KMS-11 (cell line): ENCODE results near the gene NYNRIN.

Experiments
- H2AFZ ChIP-seq: fragments of 200-600 bp; sonication (generic); 2 replicates; pipeline ENCODE4 v1.6.1; 2016; ENCODE audit warnings: antibody characterized with exemption, mixed run types, low read depth
- H3K27ac ChIP-seq: fragments of 200-600 bp; sonication (generic); 2 replicates; pipeline ENCODE4 v1.6.1; 2016; ENCODE audit warnings: mild to moderate bottlenecking, mixed run types
- H3K27me3 ChIP-seq: fragments of 200-600 bp; sonication (generic); 2 replicates; pipeline ENCODE4 v1.6.1; 2017; ENCODE audit warnings: mild to moderate bottlenecking, low read depth, mixed run types, moderate library complexity; ENCODE audit not compliant: insufficient read depth
- H3K36me3 ChIP-seq: fragments of 200-600 bp; sonication (generic); 2 replicates; pipeline ENCODE4 v1.6.1; 2017; ENCODE audit warnings: mild to moderate bottlenecking, mixed run types; ENCODE audit not compliant: insufficient read depth
- H3K4me1 ChIP-seq: fragments of 200-600 bp; sonication (generic); 2 replicates; pipeline ENCODE4 v1.6.1; 2016; ENCODE audit warnings: mild to moderate bottlenecking, low read depth, mixed run types; ENCODE audit not compliant: poor library complexity, severe bottlenecking
- H3K4me2 ChIP-seq: fragments of 200-600 bp; sonication (generic); 2 replicates; pipeline ENCODE4 v1.7.0; 2016; ENCODE audit warnings: mild to moderate bottlenecking, mixed run types
- H3K4me3 ChIP-seq: fragments of 200-600 bp; sonication (generic); IDR thresholded peaks from 2 replicates; pipeline ENCODE4 v1.6.1; 2017; ENCODE audit warnings: low read depth, low read length, mixed read lengths; ENCODE audit not compliant: insufficient read depth
- H3K79me2 ChIP-seq: fragments of 200-600 bp; sonication (generic); 2 replicates; pipeline ENCODE4 v1.6.1; 2016; ENCODE audit warnings: low read depth, mixed run types; ENCODE audit not compliant: insufficient read depth
- H3K9ac ChIP-seq: fragments of 200-600 bp; sonication (generic); 2 replicates; pipeline ENCODE4 v1.6.1; 2016; ENCODE audit warnings: mild to moderate bottlenecking, mixed run types
- H4K20me1 ChIP-seq: fragments of 200-600 bp; sonication (generic); 2 replicates; pipeline ENCODE4 v1.6.1; 2016; ENCODE audit warnings: mild to moderate bottlenecking, mixed run types; ENCODE audit not compliant: insufficient read depth
- CTCF ChIP-seq: fragments of 200-600 bp; sonication (generic); conservative IDR thresholded peaks from 2 replicates; pipeline ENCODE4 v1.6.1; 2017; ENCODE audit warnings: low read depth, mild to moderate bottlenecking, antibody characterized with exemption, low read length, moderate library complexity, mixed read lengths

The NYNRIN gene

GRCh38 chr14:24437736-24438067 is 38.9 kb downstream of the NYNRIN start:
- Histone ChIP-seq H2AFZ (no peak overlapping the region), H3K4me1 (peaks cover 14% of the 10 kb centered on the region), H3K27me3 (no peaks in the 10 kb centered on the region), H3K4me2 (no peak overlapping the region), H3K9ac (no peak overlapping the region), H3K27ac (no peak overlapping the region), H3K79me2 (no peaks in the 10 kb centered on the region), H3K4me3 (no peak overlapping the region), H4K20me1 (no peaks in the 10 kb centered on the region), H3K36me3 (no peaks in the 10 kb centered on the region)
- no peak for TF ChIP-seq CTCF

GRCh38 chr14:24438223-24439097 is 39.7 kb downstream of the NYNRIN start:
- no peak for TF ChIP-seq CTCF
- Histone ChIP-seq H4K20me1 (no peaks in the 10 kb centered on the region), H2AFZ (no peak overlapping the region), H3K4me2 (no peak overlapping the region), H3K27me3 (no peaks in the 10 kb centered on the region), H3K4me3 (no peak overlapping the region), H3K4me1 (peaks cover 16% of the 10 kb centered on the region), H3K36me3 (no peaks in the 10 kb centered on the region), H3K79me2 (no peaks in the 10 kb centered on the region; the same call in 1 of the 2 replicates), H3K9ac (no peak overlapping the region), H3K27ac (no peak overlapping the region)

- TF ChIP-seq CTCF, result no peak
- Histone ChIP-seq H4K20me1 (no peaks in the 10 kb centered on the region), H3K36me3 (no peaks in the 10 kb centered on the region), H2AFZ (no peak overlapping the region), H3K27ac (no peak overlapping the region), H3K27me3 (no peaks in the 10 kb centered on the region), H3K9ac (no peak overlapping the region), H3K4me3 (no peak overlapping the region), H3K79me2 (no peaks in the 10 kb centered on the region; the same call in 1 of the 2 replicates), H3K4me2 (no peak overlapping the region), H3K4me1 (peaks cover 17% of the 10 kb centered on the region)
Observed at GRCh38 chr14:24439257-24439656, 40.5 kb downstream of the NYNRIN start.

- H3K4me2 ChIP-seq, result no peak overlapping the region
- no peaks in the 10 kb centered on the region for H3K36me3 ChIP-seq
Observed at GRCh38 chr14:24439830-24440605, 41.2 kb downstream of the NYNRIN start.

More at GRCh38 chr14:24439830-24440605, 41.2 kb downstream of the NYNRIN start:
- Histone ChIP-seq H2AFZ (no peak overlapping the region), H4K20me1 (no peaks in the 10 kb centered on the region), H3K4me1 (peaks cover 17% of the 10 kb centered on the region), H3K27ac (no peak overlapping the region), H3K79me2 (no peaks in the 10 kb centered on the region; the same call in 1 of the 2 replicates), H3K27me3 (no peaks in the 10 kb centered on the region), H3K4me3 (no peak overlapping the region), H3K9ac (no peak overlapping the region)
- no peak for TF ChIP-seq CTCF
